ENCODE measurements around the gene ALKBH5.

DNA sequence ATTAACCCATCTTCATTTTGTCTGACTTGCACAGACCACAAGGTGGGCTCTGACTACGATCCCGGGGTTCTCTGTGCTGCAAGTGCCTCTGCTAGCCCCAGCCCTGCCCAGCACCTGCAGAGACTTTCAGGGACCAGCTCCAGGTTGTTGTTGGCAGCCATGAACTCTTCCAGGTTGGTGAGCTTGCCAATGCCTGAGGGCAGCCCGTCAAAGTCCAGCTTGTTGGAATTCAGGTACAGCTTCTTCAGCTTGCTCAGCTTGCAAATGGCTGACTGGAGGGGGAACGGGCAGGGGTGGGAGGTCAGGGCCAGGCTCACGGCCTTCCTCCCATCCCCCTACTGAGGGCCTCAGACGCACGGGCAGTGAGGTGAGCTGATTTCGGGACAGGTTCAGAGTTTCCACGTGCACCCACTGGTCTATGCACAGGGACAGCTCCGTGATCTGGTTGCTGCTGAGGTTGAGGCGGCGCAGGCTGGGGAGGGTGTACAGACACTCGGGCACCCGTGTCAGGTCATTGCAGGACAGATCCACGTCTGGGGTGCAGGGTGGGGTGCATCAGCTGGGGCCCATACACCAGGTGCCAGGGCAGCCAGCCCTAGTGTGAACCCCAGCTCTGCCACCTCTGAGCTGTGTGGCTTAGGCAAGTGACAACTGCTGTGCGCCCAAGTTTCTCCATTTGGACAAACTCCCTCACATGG lies 69.7 kb downstream of the ALKBH5 start:
- no peak for TF ChIP-seq POLR2AphosphoS5 (IDR thresholded peaks at IDR 0.05; ENCODE audit: low read depth)
- no peak for TF ChIP-seq CTCF (conservative IDR thresholded peaks at IDR 0.05; ENCODE audit: low read depth in 2 of 2)
- TF ChIP-seq EZH2phosphoT487 (IDR thresholded peaks at IDR 0.05; ENCODE audit: unreplicated experiment): no peak
- TF ChIP-seq EZH2 (IDR thresholded peaks at IDR 0.05; ENCODE audit: low read depth, unreplicated experiment): no peak
- TF ChIP-seq REST (IDR thresholded peaks at IDR 0.05; ENCODE audit: unreplicated experiment): no peak

Data from GM23338 (cell line).